ENCODE measurements around the gene MLXIPL.

MLXIPL gene

GRCh38 chr7:73597978-73598782, 26.1 kb downstream of the MLXIPL start:
- no peak for ATAC-seq

GRCh38 chr7:73596191-73597065, 27.9 kb downstream of the MLXIPL start:
- TF ChIP-seq TSHZ2 (CRISPR knock-in tag; IDR thresholded peaks at IDR 0.05): no peak
- no peak for TF ChIP-seq PPARA (CRISPR knock-in tag; IDR thresholded peaks at IDR 0.05; ENCODE audit: borderline replicate concordance)
- TF ChIP-seq TCF4 (CRISPR knock-in tag; IDR thresholded peaks at IDR 0.05; ENCODE audit: borderline replicate concordance): no peak
- no peak for TF ChIP-seq SNAI2 (CRISPR knock-in tag; IDR thresholded peaks at IDR 0.05)
- TF ChIP-seq ZNF8 (CRISPR knock-in tag; IDR thresholded peaks at IDR 0.05): no peak
- TF ChIP-seq ZFP30 (CRISPR knock-in tag; IDR thresholded peaks at IDR 0.05): no peak

More at GRCh38 chr7:73597978-73598782, 26.1 kb downstream of the MLXIPL start:
- no peak for TF ChIP-seq ARNTL (CRISPR knock-in tag; IDR thresholded peaks at IDR 0.05; ENCODE audit: borderline replicate concordance, low read depth)
- no peak for TF ChIP-seq CSRNP3 (CRISPR knock-in tag; IDR thresholded peaks at IDR 0.05)
- no peak for TF ChIP-seq RARB (CRISPR knock-in tag; IDR thresholded peaks at IDR 0.05)
- TF ChIP-seq, protein P1, sequence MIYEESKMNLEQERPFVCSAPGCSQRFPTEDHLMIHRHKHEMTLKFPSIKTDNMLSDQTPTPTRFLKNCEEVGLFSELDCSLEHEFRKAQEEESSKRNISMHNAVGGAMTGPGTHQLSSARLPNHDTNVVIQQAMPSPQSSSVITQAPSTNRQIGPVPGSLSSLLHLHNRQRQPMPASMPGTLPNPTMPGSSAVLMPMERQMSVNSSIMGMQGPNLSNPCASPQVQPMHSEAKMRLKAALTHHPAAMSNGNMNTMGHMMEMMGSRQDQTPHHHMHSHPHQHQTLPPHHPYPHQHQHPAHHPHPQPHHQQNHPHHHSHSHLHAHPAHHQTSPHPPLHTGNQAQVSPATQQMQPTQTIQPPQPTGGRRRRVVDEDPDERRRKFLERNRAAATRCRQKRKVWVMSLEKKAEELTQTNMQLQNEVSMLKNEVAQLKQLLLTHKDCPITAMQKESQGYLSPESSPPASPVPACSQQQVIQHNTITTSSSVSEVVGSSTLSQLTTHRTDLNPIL (CRISPR knock-in tag; IDR thresholded peaks at IDR 0.05; ENCODE audit: low read depth): no peak
- TF ChIP-seq ZNF565 (CRISPR knock-in tag; conservative IDR thresholded peaks at IDR 0.05; ENCODE audit: low read depth): no peak
- no peak for TF ChIP-seq BACH2 (CRISPR knock-in tag; IDR thresholded peaks at IDR 0.05; ENCODE audit: borderline replicate concordance)
- TF ChIP-seq ZC3H10 (CRISPR knock-in tag; IDR thresholded peaks at IDR 0.05): no peak
- TF ChIP-seq SNAI2 (CRISPR knock-in tag; IDR thresholded peaks at IDR 0.05): no peak
- TF ChIP-seq ZFP30 (CRISPR knock-in tag; IDR thresholded peaks at IDR 0.05): no peak
- no peak for TF ChIP-seq CSDC2 (CRISPR knock-in tag; IDR thresholded peaks at IDR 0.05)
- no peak for TF ChIP-seq PATZ1 (CRISPR knock-in tag; IDR thresholded peaks at IDR 0.05; ENCODE audit: borderline replicate concordance)
- TF ChIP-seq GLIS3 (CRISPR knock-in tag; IDR thresholded peaks at IDR 0.05): no peak
- no peak for TF ChIP-seq ZFP3 (CRISPR knock-in tag; IDR thresholded peaks at IDR 0.05)
- TF ChIP-seq, protein P2, sequence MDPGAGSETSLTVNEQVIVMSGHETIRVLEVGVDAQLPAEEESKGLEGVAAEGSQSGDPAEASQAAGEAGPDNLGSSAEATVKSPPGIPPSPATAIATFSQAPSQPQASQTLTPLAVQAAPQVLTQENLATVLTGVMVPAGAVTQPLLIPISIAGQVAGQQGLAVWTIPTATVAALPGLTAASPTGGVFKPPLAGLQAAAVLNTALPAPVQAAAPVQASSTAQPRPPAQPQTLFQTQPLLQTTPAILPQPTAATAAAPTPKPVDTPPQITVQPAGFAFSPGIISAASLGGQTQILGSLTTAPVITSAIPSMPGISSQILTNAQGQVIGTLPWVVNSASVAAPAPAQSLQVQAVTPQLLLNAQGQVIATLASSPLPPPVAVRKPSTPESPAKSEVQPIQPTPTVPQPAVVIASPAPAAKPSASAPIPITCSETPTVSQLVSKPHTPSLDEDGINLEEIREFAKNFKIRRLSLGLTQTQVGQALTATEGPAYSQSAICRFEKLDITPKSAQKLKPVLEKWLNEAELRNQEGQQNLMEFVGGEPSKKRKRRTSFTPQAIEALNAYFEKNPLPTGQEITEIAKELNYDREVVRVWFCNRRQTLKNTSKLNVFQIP (CRISPR knock-in tag; IDR thresholded peaks at IDR 0.05; ENCODE audit: borderline replicate concordance, low read depth): no peak
- TF ChIP-seq ZNF8 (CRISPR knock-in tag; IDR thresholded peaks at IDR 0.05): no peak
- no peak for TF ChIP-seq ISL1 (CRISPR knock-in tag; IDR thresholded peaks at IDR 0.05)

More at GRCh38 chr7:73596191-73597065, 27.9 kb downstream of the MLXIPL start:
- no peak for ATAC-seq
